Measurements from ENCODE around the gene POGK. TPM values are rescaled to one million over a fixed set of nuclear protein-coding genes. Genes with fewer than 3 reads are reported as not detected.

POGK gene
- total RNA-seq, 1 experiment from 2014 or later = 38.3 TPM

DNA sequence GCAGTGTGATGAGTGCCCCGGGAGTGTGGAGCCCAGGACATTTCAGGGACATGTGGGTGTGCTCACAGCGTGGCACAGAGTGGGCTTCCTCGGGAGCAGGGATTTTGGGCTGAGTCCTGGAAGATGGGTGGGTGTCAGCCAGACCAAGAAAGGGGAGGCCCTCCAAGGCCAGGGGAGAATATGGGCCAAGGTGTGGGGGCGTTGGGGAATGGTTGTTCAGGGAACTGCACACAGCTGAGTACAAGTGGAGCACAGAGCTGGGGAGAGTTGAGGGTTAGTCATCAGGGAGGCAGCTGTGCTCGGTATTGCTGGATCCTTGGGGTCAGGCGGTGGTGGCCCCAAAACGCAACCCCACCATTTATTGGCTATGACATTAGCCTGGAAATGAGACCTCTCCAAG, 5.5 kb downstream of the POGK start:
- H3K27me3 ChIP-seq (ENCODE audit: low read length) = no peaks in the 10 kb centered on the region
- DNase-seq = no peak
- H3F3A ChIP-seq (ENCODE audit: low read length, unreplicated experiment) = no peaks in the 10 kb centered on the region
- TF ChIP-seq EZH2phosphoT487 (IDR thresholded peaks at IDR 0.05; ENCODE audit: borderline replicate concordance, low read length) (no peak), CTCF (conservative IDR thresholded peaks at IDR 0.05; ENCODE audit: low read depth, low read length) (no peak), EZH2 (IDR thresholded peaks at IDR 0.05; ENCODE audit: low read length, unreplicated experiment) (no peak)
- H4K20me1 ChIP-seq (ENCODE audit: low read length) = no peaks in the 10 kb centered on the region
- peaks cover 16% of the 10 kb centered on the region for H3K4me1 ChIP-seq (ENCODE audit: insufficient read depth, low read length)
- BruUV-seq (replicated peaks) = no TSS peak
- H2AFZ ChIP-seq (ENCODE audit: low read length) = no peak overlapping the region
- ATAC-seq = no peak
- no peaks in the 10 kb centered on the region for H3K9me3 ChIP-seq (ENCODE audit: low read length)
- no peak overlapping the region for H3K9ac ChIP-seq (ENCODE audit: low read length)
- peaks cover 79% of the 10 kb centered on the region for H3K36me3 ChIP-seq (ENCODE audit: low read depth, low read length)
- H3K79me2 ChIP-seq (ENCODE audit: low read length) = peaks cover 67% of the 10 kb centered on the region
- H3K4me2 ChIP-seq (ENCODE audit: low read length) = no peak overlapping the region
- no peaks in the 10 kb centered on the region for H3K9me2 ChIP-seq (replicated peaks; ENCODE audit: low read length)
- POLR2A ChIA-PET (ENCODE audit: unreplicated experiment) = no interaction called here
- H3K27ac ChIP-seq (ENCODE audit: low read length) = no peak overlapping the region
- CTCF ChIA-PET = no interaction called here
- intact Hi-C loops (cut with micrococcal nuclease) = no loop called here
- H3K4me3 ChIP-seq (ENCODE audit: low read length) = no peak overlapping the region

- Histone ChIP-seq H3K79me2 (ENCODE audit: low read length) (peaks cover 37% of the 10 kb centered on the region; the same call in 1 of the 2 replicates), H3K36me3 (ENCODE audit: low read depth, low read length) (peaks cover 92% of the 10 kb centered on the region), H3K9me2 (replicated peaks; ENCODE audit: low read length) (no peaks in the 10 kb centered on the region), H3K4me1 (ENCODE audit: insufficient read depth, low read length) (no peaks in the 10 kb centered on the region; the same call in 1 of the 2 replicates), H3F3A (ENCODE audit: low read length, unreplicated experiment) (no peaks in the 10 kb centered on the region), H2AFZ (ENCODE audit: low read length) (no peak overlapping the region), H3K27ac (ENCODE audit: low read length) (no peak overlapping the region), H4K20me1 (ENCODE audit: low read length) (0 out of 2 replicates have a peak, but pooled peaks cover 8% of the 10 kb centered on the region), H3K4me3 (ENCODE audit: low read length) (no peak overlapping the region), H3K4me2 (ENCODE audit: low read length) (no peak overlapping the region), H3K9ac (ENCODE audit: low read length) (no peak overlapping the region), H3K9me3 (ENCODE audit: low read length) (no peaks in the 10 kb centered on the region), H3K27me3 (ENCODE audit: low read length) (no peaks in the 10 kb centered on the region)
- BruUV-seq (replicated peaks) = no TSS peak
- TF ChIP-seq EZH2phosphoT487 (IDR thresholded peaks at IDR 0.05; ENCODE audit: borderline replicate concordance, low read length) (no peak), EZH2 (IDR thresholded peaks at IDR 0.05; ENCODE audit: low read length, unreplicated experiment) (no peak), CTCF (conservative IDR thresholded peaks at IDR 0.05; ENCODE audit: low read depth, low read length) (no peak)
- DNase-seq (no peak), ATAC-seq (no peak)
- ChIA-PET POLR2A (ENCODE audit: unreplicated experiment) (no interaction called here), CTCF (no interaction called here)
- intact Hi-C loops (cut with micrococcal nuclease) = no loop called here
These were observed 8.9 kb downstream of the POGK start for GRCh38 chr1:166848193-166848592.

DNA sequence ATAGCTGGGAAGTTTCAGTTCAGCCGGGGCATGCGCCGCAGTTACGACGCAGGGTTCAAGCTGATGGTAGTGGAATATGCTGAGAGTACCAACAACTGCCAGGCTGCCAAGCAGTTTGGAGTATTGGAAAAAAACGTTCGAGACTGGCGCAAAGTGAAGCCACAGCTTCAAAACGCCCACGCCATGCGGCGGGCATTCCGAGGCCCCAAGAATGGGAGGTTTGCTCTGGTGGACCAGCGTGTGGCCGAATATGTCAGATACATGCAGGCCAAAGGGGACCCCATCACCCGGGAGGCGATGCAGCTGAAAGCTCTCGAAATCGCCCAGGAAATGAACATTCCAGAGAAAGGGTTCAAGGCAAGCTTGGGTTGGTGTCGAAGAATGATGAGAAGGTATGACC, 9.9 kb downstream of the POGK start:
- BruUV-seq (replicated peaks) = TSS peak; percentile 3
- H4K20me1 ChIP-seq (ENCODE audit: low read length) = 0 out of 2 replicates have a peak, but pooled peaks cover 8% of the 10 kb centered on the region

More for the DNA sequence above, 9.9 kb downstream of the POGK start:
- ATAC-seq = no peak
- no peak for TF ChIP-seq EZH2 (IDR thresholded peaks at IDR 0.05; ENCODE audit: low read length, unreplicated experiment)
- TF ChIP-seq CTCF (conservative IDR thresholded peaks at IDR 0.05; ENCODE audit: low read depth, low read length) = no peak
- TF ChIP-seq EZH2phosphoT487 (IDR thresholded peaks at IDR 0.05; ENCODE audit: borderline replicate concordance, low read length) = no peak
- intact Hi-C loops (cut with micrococcal nuclease) = no loop called here
- peaks cover 30% of the 10 kb centered on the region; the same call in 1 of the 2 replicates for H3K79me2 ChIP-seq (ENCODE audit: low read length)
- H3K4me2 ChIP-seq (ENCODE audit: low read length) = no peak overlapping the region
- no peaks in the 10 kb centered on the region; the same call in 1 of the 2 replicates for H3K4me1 ChIP-seq (ENCODE audit: insufficient read depth, low read length)
- no peak overlapping the region for H3K27ac ChIP-seq (ENCODE audit: low read length)
- POLR2A ChIA-PET (ENCODE audit: unreplicated experiment) = no interaction called here
- no peaks in the 10 kb centered on the region for H3K9me2 ChIP-seq (replicated peaks; ENCODE audit: low read length)
- H2AFZ ChIP-seq (ENCODE audit: low read length) = no peak overlapping the region
- no peak for DNase-seq
- no peak overlapping the region for H3K9ac ChIP-seq (ENCODE audit: low read length)
- no peaks in the 10 kb centered on the region for H3K9me3 ChIP-seq (ENCODE audit: low read length)
- H3K4me3 ChIP-seq (ENCODE audit: low read length) = no peak overlapping the region
- CTCF ChIA-PET = no interaction called here
- H3K27me3 ChIP-seq (ENCODE audit: low read length) = no peaks in the 10 kb centered on the region
- H3F3A ChIP-seq (ENCODE audit: low read length, unreplicated experiment) = no peaks in the 10 kb centered on the region
- peaks cover 91% of the 10 kb centered on the region for H3K36me3 ChIP-seq (ENCODE audit: low read depth, low read length)
